ENCODE data around the gene RNASE8.
A peak's percentile ranks its signal among the peaks of the same experiment; 100 is the strongest.

GRCh38 chr14:21068521-21069387 lies 11.1 kb downstream of the RNASE8 start:
- peak; percentile 41 to 74 (median 69) for TF ChIP-seq CTCF (IDR thresholded peaks at IDR 0.05 in 4 of 5, conservative IDR thresholded peaks at IDR 0.05 in 1 of 5)
- no peak for TF ChIP-seq POLR2A (IDR thresholded peaks at IDR 0.05)
